ENCODE results near the gene LRRC4C.

- TF ChIP-seq, protein P1, sequence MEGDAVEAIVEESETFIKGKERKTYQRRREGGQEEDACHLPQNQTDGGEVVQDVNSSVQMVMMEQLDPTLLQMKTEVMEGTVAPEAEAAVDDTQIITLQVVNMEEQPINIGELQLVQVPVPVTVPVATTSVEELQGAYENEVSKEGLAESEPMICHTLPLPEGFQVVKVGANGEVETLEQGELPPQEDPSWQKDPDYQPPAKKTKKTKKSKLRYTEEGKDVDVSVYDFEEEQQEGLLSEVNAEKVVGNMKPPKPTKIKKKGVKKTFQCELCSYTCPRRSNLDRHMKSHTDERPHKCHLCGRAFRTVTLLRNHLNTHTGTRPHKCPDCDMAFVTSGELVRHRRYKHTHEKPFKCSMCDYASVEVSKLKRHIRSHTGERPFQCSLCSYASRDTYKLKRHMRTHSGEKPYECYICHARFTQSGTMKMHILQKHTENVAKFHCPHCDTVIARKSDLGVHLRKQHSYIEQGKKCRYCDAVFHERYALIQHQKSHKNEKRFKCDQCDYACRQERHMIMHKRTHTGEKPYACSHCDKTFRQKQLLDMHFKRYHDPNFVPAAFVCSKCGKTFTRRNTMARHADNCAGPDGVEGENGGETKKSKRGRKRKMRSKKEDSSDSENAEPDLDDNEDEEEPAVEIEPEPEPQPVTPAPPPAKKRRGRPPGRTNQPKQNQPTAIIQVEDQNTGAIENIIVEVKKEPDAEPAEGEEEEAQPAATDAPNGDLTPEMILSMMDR (IDR thresholded peaks at IDR 0.05), result no peak
- TF ChIP-seq ZFX (IDR thresholded peaks at IDR 0.05; ENCODE audit: borderline replicate concordance), result no peak
Observed at GRCh38 chr11:41458154-41458553, 1.3 kb downstream of the LRRC4C start.

All from 22Rv1 (cell line).